SKM-1 (cell line): ENCODE data around the gene HSD17B11.
"Not testable (repeated sequence)": the region's sequence is repeated elsewhere in the genome, so short reads cannot be mapped to it uniquely, and the experiment has no call there.

Experiments
- DNase-seq: peaks from one replicate; lab custom pipeline; 2025; ENCODE audit not compliant: unreplicated experiment; lab: John Stamatoyannopoulos, UW

The HSD17B11 gene

DNA sequence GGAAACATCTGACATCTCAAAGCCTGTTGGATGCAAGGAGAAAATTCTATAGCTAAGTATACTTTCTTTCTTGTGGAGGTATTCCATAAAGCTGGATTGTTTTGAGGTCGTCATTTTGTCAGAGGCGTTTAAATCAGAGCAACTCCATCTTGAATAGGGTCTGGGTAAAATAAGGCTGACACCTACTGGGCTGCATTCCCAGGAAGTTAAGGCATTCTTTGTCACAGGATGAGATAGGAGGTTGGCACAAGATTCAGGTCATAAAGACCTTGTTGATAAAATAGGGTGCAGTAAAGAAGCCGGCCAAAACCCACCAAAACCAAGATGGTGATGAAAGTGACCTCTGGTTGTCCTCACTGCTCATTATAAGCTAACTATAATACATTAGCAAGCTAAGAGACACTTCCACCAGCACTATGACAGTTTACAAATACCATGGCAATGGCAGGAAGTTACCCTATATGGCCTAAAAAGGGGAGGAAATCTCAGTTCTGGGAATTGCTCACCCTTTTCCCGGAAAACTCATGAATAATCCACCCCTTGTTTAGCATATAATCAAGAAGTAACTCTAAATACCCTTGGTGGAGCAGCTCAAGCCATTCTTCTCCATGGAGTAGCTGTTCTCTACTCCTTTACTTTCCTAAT, 80.2 kb downstream of the HSD17B11 start:
- no peak for DNase-seq

DNA sequence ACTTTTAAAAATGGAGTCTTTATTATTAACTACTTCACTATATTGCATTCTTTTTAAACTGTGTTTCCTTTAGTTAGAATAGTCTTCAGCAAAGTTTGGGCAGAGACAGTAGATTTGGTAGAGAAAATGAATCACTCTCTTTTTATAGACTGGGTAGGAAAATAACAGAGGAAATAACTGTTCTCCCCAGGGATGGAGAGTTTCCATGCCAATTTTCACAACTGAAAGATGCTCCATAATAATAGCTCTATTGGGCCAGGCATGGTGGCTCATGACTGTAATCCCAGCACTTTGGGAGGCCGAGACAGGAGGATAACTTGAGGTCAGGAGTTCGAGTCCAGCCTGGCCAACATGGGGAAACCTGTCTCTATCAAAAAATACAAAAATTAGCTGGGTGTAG, 81.4 kb downstream of the HSD17B11 start:
- no peak for DNase-seq

DNA sequence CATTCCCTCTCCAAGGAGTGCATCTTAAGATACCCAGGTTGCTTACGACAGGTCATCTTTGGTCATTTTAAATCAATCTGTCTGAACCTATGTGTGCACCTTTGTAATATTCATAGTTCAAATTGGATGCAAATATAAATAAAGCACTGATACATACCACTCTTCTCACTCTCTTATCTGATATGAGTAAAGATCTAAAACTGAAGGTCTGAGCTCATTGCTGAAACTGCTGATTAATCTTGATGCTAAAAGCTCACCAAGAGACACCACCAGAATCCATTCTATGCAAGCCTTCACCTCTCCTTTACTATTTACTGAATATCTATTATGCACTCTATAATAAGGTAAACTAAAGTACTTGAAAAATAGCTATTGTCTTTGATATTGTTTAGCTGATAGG, 84.9 kb downstream of the HSD17B11 start:
- DNase-seq, result no peak

DNA sequence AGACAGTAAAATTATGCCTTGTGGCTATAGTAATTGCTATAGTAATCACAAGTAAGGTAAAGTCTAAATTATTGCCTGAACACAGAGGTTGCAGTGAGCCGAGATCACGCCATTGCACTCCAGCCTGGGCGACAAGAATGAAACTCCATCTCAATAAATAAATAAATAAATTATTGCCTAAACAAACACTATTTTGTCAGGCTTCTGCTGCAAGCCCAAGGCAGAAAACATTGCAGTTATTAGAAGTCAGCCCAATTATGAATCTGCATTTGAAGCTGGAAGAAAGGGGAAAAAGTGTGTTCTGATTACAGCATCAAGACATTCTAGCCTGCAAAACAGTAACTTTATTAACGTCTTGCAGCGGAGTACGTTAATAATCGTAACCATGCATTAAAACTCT, 85.4 kb downstream of the HSD17B11 start:
- DNase-seq, result no peak

DNA sequence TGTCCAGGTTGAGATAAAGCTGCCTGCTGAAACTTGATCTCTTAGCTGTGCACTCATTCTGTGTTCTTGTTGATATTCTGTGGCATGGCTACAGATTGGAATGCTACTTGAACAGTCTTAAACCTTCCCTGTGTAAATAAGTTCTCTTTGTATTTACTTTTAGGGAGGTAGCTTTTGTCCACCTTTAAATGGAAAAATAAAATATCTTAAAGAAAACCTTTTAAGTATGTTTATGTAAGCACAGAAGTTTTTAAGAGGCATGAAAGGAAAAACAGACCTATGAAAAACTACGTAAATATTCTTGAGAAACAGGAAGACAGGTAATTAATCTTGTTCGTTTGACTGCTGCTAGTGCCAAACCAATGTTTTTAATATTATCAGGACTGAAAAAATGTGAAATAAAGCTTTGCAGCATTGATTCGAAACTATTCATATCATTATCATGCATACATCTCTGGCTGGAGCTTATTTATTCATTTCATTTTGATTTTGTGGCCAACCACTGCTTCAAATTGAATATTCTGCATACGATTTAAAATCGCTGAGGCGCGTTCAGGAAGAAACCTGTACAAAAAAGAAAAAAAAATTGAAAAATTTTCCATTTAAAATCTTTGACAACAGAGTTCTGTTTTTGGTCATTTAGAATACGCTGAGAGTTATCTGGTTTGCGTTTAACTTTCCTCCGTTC, 86.1 kb downstream of the HSD17B11 start:
- DNase-seq, result no peak

DNA sequence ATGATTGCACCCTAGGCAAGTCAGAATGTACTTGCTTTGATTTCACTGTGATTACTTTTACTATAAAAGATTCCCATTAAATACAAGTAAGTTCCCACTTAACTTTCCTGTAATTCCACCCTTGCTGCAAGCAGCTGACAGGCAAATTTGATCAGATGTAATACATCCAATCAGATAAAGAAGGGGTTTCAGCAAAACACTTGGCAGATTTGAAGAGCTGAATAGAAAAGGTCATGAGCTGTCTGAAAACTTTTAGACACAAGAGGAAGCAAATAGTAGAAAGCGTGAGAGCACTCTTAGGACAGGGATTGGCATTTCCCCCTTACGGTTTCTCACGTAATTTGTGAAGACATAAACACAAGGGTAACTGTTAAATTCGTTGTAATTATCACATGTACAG, 91.1 kb downstream of the HSD17B11 start:
- no peak for DNase-seq

DNA sequence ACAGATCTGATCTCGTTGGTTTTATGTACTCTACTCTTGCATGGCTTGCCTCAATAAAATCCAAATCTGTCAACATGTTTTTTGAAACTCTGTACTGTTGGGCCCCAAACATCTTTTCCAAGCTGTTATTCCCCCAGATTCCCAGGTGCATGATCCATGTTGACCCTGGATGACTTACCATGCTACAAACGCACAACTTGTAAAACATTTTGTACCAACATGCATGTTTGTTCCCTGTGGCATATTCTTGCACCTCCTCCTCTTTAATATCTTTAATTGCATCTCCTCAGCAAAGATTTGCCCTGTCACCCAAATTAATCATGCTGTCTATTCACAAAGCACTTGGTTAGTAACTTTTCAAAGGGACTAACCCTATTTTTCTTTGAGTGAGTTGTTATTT, 92.6 kb downstream of the HSD17B11 start:
- no peak for DNase-seq

DNA sequence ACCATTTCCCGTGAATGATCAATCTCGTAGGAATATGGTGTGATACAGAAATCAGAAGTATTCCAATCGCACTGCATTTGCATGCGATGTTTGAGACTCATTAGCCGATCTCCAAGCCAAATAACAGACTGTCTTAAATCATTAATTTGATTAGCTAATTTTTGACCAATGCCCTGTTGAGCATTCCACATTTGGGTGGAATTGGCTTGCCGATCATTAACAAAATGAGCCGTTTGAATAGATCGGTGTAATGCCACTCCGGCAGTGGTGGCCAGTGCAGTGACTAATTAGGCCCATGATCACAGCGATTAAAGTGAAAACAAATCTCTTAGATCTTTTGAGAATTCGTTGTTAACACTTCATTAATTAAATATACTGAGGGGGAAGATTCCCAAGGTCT, 96.1 kb downstream of the HSD17B11 start:
- DNase-seq, result not testable (repeated sequence)

DNA sequence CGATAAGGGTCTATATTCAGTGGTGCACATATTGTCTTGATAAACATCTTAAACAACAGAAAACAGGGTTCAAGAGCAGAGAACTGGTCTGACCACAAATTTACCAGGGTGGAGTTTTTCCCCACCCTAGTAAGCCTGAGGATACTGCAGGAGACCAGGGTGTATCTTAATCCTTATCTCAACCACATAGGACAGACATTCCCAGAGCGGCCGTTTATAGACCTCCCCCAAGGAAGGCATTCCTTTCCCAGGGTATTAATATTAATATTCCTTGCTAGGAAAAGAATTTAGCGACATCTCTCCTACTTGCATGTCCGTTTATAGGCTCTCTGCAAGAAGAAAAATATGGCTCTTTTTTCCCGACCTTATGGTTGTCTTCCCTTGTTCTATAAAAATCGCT, 97.1 kb downstream of the HSD17B11 start:
- DNase-seq, result not testable (repeated sequence)

DNA sequence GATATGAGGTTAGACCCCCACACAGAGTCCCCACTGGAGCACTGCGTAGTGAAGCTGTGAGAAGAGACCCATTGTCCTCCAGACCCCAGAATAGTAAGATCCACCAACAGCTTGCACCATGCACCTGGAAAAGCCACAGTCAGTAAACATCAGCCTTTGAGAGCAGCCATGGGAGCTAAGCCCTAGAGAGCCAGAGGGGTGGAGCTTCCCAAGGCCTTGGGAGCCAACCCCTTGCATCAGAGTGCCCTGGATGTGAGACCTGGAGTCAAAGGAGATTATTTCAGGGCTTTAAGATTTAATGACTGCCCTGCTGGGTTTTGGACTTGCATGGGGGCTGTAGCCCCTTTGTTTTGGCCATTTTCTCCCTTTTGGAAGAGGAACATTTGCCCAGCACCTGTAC, 104.0 kb downstream of the HSD17B11 start:
- no peak for DNase-seq
